Measurements from ENCODE around the gene PIERCE2.
"Not testable (repeated sequence)": the region's sequence is repeated elsewhere in the genome, so short reads cannot be mapped to it uniquely, and the experiment has no call there.

PIERCE2 gene

DNA sequence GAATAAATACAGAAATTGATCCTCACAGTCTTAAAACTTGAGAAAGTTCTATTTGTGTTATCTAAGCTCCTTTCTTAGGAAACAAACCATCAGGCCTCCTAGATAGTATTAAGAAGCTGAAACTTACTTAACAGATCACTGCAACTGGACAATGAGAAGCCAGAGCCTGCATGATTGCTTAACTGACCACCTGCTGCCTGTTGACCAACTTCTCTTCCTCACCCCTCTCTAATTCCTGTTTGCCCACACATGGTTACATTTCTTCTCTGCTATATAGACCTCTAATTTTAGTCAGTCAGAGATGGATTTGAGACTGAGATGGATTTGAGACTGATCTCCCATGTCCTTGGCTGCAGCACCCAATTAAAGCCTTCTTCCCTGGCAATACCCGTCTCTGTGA, 13.6 kb upstream of the PIERCE2 start:
- Histone ChIP-seq H3K9me3 (ENCODE audit: control insufficient read depth, low read depth, low read length) (no peaks in the 10 kb centered on the region), H3K27ac (ENCODE audit: low read length) (no peak overlapping the region), H3K4me3 (ENCODE audit: low read length) (no peak overlapping the region), H3K27me3 (ENCODE audit: control insufficient read depth, insufficient read depth, low read length) (no peaks in the 10 kb centered on the region), H3K36me3 (ENCODE audit: control insufficient read depth, low read depth, low read length) (no peaks in the 10 kb centered on the region), H3K4me1 (ENCODE audit: control insufficient read depth, low read depth, low read length) (no peaks in the 10 kb centered on the region), H3K9ac (ENCODE audit: low read length) (no peak overlapping the region)

DNA sequence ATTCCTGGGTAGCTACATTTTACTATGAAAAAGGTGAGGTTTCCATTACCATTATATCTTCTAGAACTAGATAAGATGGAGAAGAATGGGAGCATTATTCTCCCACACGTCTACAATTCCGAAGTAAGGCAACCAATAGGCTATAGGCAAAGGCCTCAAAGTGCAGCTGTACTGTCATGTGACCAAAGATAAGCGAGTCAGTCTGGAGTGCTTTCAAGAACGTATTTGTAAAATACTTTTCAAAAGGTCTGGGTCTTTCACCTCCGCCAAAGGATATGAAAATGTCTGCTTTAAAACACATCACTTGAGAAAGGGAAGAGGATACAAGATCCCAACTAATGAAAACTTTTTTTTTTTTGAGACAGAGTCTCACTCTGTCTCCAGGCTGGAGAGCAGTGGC, 10.1 kb upstream of the PIERCE2 start:
- Histone ChIP-seq H3K4me1 (ENCODE audit: control insufficient read depth, low read depth, low read length) (no peaks in the 10 kb centered on the region), H3K9ac (ENCODE audit: low read length) (no peak overlapping the region), H3K9me3 (ENCODE audit: control insufficient read depth, low read depth, low read length) (no peaks in the 10 kb centered on the region), H3K4me3 (ENCODE audit: low read length) (no peak overlapping the region), H3K27me3 (ENCODE audit: control insufficient read depth, insufficient read depth, low read length) (no peaks in the 10 kb centered on the region), H3K27ac (ENCODE audit: low read length) (no peak overlapping the region), H3K36me3 (ENCODE audit: control insufficient read depth, low read depth, low read length) (no peaks in the 10 kb centered on the region)

DNA sequence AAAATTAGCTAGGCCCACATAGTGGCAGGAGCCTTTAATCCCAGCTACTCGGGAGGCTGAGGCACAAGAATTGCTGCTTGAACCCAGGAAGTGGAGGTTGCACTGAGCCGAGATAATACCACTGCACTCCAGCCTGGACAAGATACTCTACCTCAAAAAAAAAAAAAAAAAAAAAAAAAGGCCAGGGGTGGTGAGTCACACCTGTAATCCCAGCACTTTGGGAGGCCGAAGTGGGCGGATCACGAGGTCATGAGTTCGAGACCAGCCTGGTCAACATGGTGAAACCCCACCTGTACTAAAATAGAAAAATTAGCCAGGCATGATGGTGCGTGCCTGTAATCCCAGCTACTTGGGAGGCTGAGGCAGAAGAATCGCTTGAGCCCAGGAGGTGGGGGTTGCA, 8.2 kb upstream of the PIERCE2 start:
- H3K4me1 ChIP-seq (ENCODE audit: control insufficient read depth, low read depth, low read length); H3K9ac ChIP-seq (ENCODE audit: low read length); H3K4me3 ChIP-seq (ENCODE audit: low read length); H3K36me3 ChIP-seq (ENCODE audit: control insufficient read depth, low read depth, low read length); H3K9me3 ChIP-seq (ENCODE audit: control insufficient read depth, low read depth, low read length); H3K27ac ChIP-seq (ENCODE audit: low read length); H3K27me3 ChIP-seq (ENCODE audit: control insufficient read depth, insufficient read depth, low read length): not testable (repeated sequence)

DNA sequence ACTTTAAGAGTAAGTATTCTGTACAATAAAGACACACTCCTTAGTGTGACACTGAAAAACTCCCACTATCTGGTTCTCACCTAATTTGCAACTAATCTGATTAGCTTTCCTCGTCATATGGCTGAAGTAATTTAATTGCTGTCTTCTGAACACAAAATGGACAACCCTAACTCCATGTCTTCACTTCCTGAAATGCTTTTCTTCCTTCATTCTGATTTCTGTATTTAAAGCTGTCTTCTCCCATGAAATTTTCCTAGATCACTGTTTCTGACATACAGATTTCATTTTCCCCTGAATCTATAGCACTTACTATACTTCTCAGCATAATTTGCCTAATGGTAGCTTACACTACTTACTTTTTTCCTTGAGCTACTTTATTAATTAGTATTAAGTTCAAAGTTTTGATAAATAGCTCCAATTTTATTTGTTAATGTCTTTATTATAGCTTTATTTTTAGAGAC, 6.5 kb upstream of the PIERCE2 start:
- H3K9ac ChIP-seq (ENCODE audit: low read length): no peak overlapping the region
- H3K9me3 ChIP-seq (ENCODE audit: control insufficient read depth, low read depth, low read length): no peaks in the 10 kb centered on the region
- H3K4me3 ChIP-seq (ENCODE audit: low read length): no peak overlapping the region
- no peak overlapping the region for H3K27ac ChIP-seq (ENCODE audit: low read length)
- H3K4me1 ChIP-seq (ENCODE audit: control insufficient read depth, low read depth, low read length): no peaks in the 10 kb centered on the region
- no peaks in the 10 kb centered on the region for H3K36me3 ChIP-seq (ENCODE audit: control insufficient read depth, low read depth, low read length)
- no peaks in the 10 kb centered on the region for H3K27me3 ChIP-seq (ENCODE audit: control insufficient read depth, insufficient read depth, low read length)

DNA sequence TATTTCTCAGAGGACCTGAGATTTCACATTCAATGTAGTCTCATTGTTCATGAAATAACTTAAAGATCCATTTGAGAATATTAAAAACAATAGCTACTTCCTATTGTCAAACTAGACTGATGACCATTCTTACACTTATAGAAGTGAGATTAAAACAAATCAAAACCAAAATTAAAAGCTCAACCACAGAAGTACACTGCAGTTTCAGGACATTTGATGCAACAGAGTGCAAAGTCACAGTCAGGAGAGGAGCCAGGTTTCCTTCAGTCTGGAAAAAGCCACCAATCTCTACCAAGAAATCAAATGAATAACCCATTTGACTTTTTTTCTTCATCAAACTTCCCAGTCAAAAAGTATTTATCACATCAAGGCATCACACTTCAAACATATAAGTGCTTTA, 5.6 kb upstream of the PIERCE2 start:
- no peak overlapping the region for H3K4me3 ChIP-seq (ENCODE audit: low read length)

DNA sequence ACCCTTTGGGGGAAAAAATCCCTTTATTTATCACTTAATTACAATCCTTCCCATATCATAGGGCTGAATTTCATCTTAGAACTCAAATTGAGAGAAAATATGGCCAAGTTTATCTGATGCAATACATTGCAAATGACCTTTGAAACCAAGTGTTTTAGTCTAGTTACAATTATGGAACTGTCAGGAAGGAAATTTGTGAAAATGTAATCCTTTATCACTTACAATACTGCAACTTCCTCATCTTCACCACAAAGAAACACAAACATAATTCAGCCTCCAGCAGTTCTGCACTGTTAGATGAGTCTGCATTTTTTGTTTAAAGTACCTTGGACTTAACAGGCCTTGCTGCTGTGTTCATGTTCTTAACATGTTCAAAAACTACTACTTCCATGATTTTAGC, 4.8 kb upstream of the PIERCE2 start:
- no peaks in the 10 kb centered on the region for H3K9me3 ChIP-seq (ENCODE audit: control insufficient read depth, low read depth, low read length)
- H3K4me1 ChIP-seq (ENCODE audit: control insufficient read depth, low read depth, low read length): peaks cover 4% of the 10 kb centered on the region
- H3K27me3 ChIP-seq (ENCODE audit: control insufficient read depth, insufficient read depth, low read length): no peaks in the 10 kb centered on the region
- H3K4me3 ChIP-seq (ENCODE audit: low read length): no peak overlapping the region
- H3K36me3 ChIP-seq (ENCODE audit: control insufficient read depth, low read depth, low read length): no peaks in the 10 kb centered on the region
- no peak overlapping the region for H3K9ac ChIP-seq (ENCODE audit: low read length)
- no peak overlapping the region for H3K27ac ChIP-seq (ENCODE audit: low read length)

More for the DNA sequence above, 5.6 kb upstream of the PIERCE2 start:
- Histone ChIP-seq H3K9me3 (ENCODE audit: control insufficient read depth, low read depth, low read length) (no peaks in the 10 kb centered on the region), H3K27me3 (ENCODE audit: control insufficient read depth, insufficient read depth, low read length) (no peaks in the 10 kb centered on the region), H3K9ac (ENCODE audit: low read length) (no peak overlapping the region), H3K4me1 (ENCODE audit: control insufficient read depth, low read depth, low read length) (peaks cover 4% of the 10 kb centered on the region), H3K27ac (ENCODE audit: low read length) (no peak overlapping the region), H3K36me3 (ENCODE audit: control insufficient read depth, low read depth, low read length) (no peaks in the 10 kb centered on the region)

DNA sequence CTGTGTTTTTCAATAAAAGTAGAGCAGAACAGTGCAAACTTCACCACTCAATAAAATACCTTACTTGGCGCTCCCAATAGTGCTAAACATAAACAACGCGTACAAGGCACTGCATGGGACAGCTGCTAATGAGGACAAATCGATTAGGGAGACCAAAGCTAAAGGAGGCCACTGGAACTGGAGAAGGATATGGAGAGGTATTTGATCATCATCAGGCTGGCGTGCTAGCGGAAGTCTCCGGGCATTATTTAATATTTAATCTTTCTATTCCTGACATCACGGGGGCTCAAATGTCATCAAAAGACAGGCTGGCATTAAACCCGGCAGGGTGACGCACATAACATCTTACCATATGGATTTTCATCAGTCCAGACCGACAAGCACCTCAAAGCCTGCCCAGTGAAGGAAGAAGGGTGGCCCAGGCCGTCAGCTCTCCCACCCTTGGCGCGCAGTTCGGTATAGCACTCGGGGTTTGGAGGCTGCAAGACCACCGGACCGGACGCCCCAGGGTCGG, 740 bp upstream of the PIERCE2 start:
- Histone ChIP-seq H3K27me3 (ENCODE audit: control insufficient read depth, insufficient read depth, low read length) (no peaks in the 10 kb centered on the region), H3K27ac (ENCODE audit: low read length) (no peak overlapping the region), H3K4me3 (ENCODE audit: low read length) (peak overlapping the region; percentile 90), H3K36me3 (ENCODE audit: control insufficient read depth, low read depth, low read length) (no peaks in the 10 kb centered on the region), H3K4me1 (ENCODE audit: control insufficient read depth, low read depth, low read length) (peaks cover 7% of the 10 kb centered on the region), H3K9me3 (ENCODE audit: control insufficient read depth, low read depth, low read length) (no peaks in the 10 kb centered on the region), H3K9ac (ENCODE audit: low read length) (peak overlapping the region; percentile 67)

DNA sequence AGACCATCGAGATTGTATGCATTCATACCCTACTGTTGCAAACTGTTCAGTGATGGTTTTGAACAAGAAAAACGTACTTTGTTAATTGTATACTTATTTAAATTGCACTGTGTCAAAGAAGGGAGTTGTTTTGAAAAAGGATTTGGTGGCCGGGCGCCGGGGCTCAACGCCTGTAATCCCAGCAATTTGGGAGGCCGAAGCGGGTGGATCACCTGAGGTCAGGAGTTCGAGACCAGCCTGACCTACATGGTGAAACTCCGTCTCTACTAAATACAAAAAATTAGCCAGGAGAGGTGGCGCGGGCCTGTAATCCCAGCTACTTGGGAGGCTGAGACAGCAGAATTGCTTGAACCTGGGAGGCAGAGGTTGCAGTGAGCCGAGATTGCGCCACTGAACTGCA, 681 bp downstream of the PIERCE2 start:
- peak overlapping the region; percentile 90 for H3K4me3 ChIP-seq (ENCODE audit: low read length)
- H3K4me1 ChIP-seq (ENCODE audit: control insufficient read depth, low read depth, low read length); H3K27me3 ChIP-seq (ENCODE audit: control insufficient read depth, insufficient read depth, low read length); H3K9me3 ChIP-seq (ENCODE audit: control insufficient read depth, low read depth, low read length); H3K36me3 ChIP-seq (ENCODE audit: control insufficient read depth, low read depth, low read length): not testable (repeated sequence)
- peak overlapping the region; percentile 95 for H3K27ac ChIP-seq (ENCODE audit: low read length)
- H3K9ac ChIP-seq (ENCODE audit: low read length): peak overlapping the region; percentile 86

DNA sequence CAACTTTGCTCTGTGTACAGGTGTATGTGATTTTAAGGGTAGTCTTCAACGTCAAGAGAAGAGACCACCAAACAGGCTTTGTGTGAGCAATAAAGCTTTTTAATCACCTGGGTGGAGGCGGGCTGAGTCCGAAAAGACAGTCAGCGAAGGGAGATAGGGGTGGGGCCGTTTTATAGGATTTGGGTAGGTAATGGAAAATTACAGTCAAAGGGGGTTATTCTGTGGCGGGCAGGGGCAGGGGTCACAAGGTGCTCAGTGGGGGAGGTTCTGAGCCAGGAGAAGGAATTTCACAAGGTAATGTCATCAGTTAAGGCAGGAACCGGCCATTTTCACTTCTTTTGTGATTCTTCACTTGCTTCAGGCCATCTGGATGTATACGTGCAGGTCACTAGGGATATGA, 9.4 kb downstream of the PIERCE2 start:
- not testable (repeated sequence) for H3K36me3 ChIP-seq (ENCODE audit: control insufficient read depth, low read depth, low read length); H3K4me1 ChIP-seq (ENCODE audit: control insufficient read depth, low read depth, low read length); H3K9ac ChIP-seq (ENCODE audit: low read length); H3K9me3 ChIP-seq (ENCODE audit: control insufficient read depth, low read depth, low read length); H3K27me3 ChIP-seq (ENCODE audit: control insufficient read depth, insufficient read depth, low read length); H3K4me3 ChIP-seq (ENCODE audit: low read length); H3K27ac ChIP-seq (ENCODE audit: low read length)

DNA sequence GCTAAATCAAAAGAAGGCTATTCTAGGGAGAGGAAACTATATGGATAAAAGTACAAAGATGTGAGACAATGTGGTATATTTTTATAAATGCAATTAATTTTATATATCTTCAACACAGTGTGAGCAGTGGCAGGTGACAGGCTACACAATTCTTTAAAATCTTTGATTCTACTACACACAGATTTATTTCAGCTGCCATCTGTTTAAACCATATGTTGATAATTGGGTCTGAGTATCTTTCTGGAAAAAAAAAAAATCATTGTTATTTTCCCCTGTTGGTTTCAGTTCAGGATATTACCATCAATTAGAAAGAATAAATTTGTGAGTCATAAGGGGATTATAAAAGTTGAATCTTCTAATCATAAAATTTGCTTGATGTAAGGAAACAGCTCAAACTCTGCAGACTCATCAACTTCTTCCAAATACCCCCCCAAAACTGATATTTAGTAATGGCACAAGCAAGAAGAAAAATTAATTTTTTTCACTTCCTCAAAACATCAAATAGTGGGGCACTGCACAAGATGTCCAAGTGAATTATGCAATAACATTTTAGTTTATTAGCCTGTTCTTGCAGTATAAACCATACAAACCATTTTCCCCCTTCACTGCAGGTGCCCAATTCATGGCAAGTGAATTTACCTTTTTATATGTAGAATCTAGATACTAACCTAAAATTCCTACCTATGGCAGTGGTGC, 12.0 kb downstream of the PIERCE2 start:
- Histone ChIP-seq H3K9ac (ENCODE audit: low read length) (no peak overlapping the region), H3K27ac (ENCODE audit: low read length) (no peak overlapping the region), H3K36me3 (ENCODE audit: control insufficient read depth, low read depth, low read length) (no peaks in the 10 kb centered on the region), H3K4me3 (ENCODE audit: low read length) (no peak overlapping the region), H3K4me1 (ENCODE audit: control insufficient read depth, low read depth, low read length) (peaks cover 4% of the 10 kb centered on the region), H3K27me3 (ENCODE audit: control insufficient read depth, insufficient read depth, low read length) (no peaks in the 10 kb centered on the region), H3K9me3 (ENCODE audit: control insufficient read depth, low read depth, low read length) (no peaks in the 10 kb centered on the region)

DNA sequence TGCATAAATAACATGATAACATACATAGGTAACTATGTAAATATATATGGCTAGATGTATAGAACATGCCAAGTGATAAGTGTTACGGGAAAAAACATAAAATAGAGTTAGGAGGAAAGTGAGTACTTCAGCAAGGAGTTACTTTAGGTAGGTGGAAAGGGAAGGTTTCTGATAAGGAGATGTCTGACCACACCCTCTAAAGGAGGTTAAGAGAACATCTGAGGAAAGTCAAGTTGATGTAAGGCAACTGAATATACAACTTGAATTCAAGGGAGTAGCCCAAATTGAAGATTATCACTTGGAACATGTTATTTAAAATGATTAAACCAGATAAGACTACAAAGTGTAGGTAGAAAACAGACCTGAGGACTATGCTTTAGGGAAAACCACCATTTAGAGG, 13.8 kb downstream of the PIERCE2 start:
- no peaks in the 10 kb centered on the region for H3K27me3 ChIP-seq (ENCODE audit: control insufficient read depth, insufficient read depth, low read length)

More for the DNA sequence above, 13.8 kb downstream of the PIERCE2 start:
- Histone ChIP-seq H3K4me3 (ENCODE audit: low read length) (no peak overlapping the region), H3K9ac (ENCODE audit: low read length) (no peak overlapping the region), H3K4me1 (ENCODE audit: control insufficient read depth, low read depth, low read length) (peaks cover 4% of the 10 kb centered on the region), H3K9me3 (ENCODE audit: control insufficient read depth, low read depth, low read length) (no peaks in the 10 kb centered on the region), H3K27ac (ENCODE audit: low read length) (no peak overlapping the region), H3K36me3 (ENCODE audit: control insufficient read depth, low read depth, low read length) (no peaks in the 10 kb centered on the region)

Data from iPS-18a (cell line).